Fibroblast of mammary gland (primary cell): ENCODE results near the gene OSTN.

Experiments
- DNase-seq: peaks from one replicate; pipeline ENCODE4 v3.0.0-alpha.2; 2010; ENCODE audit warnings: low read depth
- H3K4me3 ChIP-seq: 2 replicates; pipeline ENCODE4 v1.5.1; 2011; ENCODE audit warnings: low read depth, mild to moderate bottlenecking, low read length, moderate library complexity; ENCODE audit not compliant: control insufficient read depth
- CTCF ChIP-seq: conservative IDR thresholded peaks from 2 replicates; pipeline ENCODE4 v1.5.1; 2011; ENCODE audit warnings: low read depth, low read length, inconsistent platforms; ENCODE audit not compliant: control insufficient read depth, insufficient read depth

The OSTN gene

GRCh38 chr3:191197761-191198306 lies 1.2 kb upstream of the OSTN start:
- DNase-seq, result no peak
- no peak for TF ChIP-seq CTCF
- no peak overlapping the region for H3K4me3 ChIP-seq

GRCh38 chr3:191198480-191198879 lies 561 bp upstream of the OSTN start:
- no peak for TF ChIP-seq CTCF
- no peak for DNase-seq
- no peak overlapping the region for H3K4me3 ChIP-seq

- DNase-seq, result no peak
- TF ChIP-seq CTCF, result no peak
- H3K4me3 ChIP-seq, result no peak overlapping the region
Observed at GRCh38 chr3:191210032-191210431, 11.0 kb downstream of the OSTN start.

- no peak for TF ChIP-seq CTCF
- no peak overlapping the region for H3K4me3 ChIP-seq
- peak; percentile 12 for DNase-seq
Observed at GRCh38 chr3:191216510-191216909, 17.5 kb downstream of the OSTN start.

GRCh38 chr3:191217301-191217700 lies 18.3 kb downstream of the OSTN start:
- no peak for TF ChIP-seq CTCF
- no peak overlapping the region for H3K4me3 ChIP-seq
- DNase-seq, result peak; percentile 72

GRCh38 chr3:191220908-191221307 lies 21.9 kb downstream of the OSTN start:
- TF ChIP-seq CTCF, result no peak
- no peak for DNase-seq

GRCh38 chr3:191221638-191222037 lies 22.6 kb downstream of the OSTN start:
- no peak for DNase-seq
- no peak overlapping the region for H3K4me3 ChIP-seq
- TF ChIP-seq CTCF, result no peak

More at GRCh38 chr3:191220908-191221307, 21.9 kb downstream of the OSTN start:
- H3K4me3 ChIP-seq, result no peak overlapping the region
